K562 (cell line): ENCODE results near the gene CHAD. TPM values are rescaled to one million over a fixed set of nuclear protein-coding genes. Genes with fewer than 3 reads are reported as not detected.
A peak's percentile ranks its signal among the peaks of the same experiment; 100 is the strongest.

Source experiments
- ATAC-seq: fragments of 200-7000 bp; cut with Tn5 transposase; 3 replicates; pipeline ENCODE4 v1.9.1; 2020; ENCODE audit warnings: moderate library complexity
- BruUV-seq: library from RNA; stranded (reverse); fragments of 400-500 nt; replicated peaks from 2 replicates; lab custom pipeline; 2021; lab: Mats Ljungman, UMichigan
- CTCF ChIA-PET: fragments of 300-600 bp; formaldehyde crosslinking; extraction: SDS; loops from one replicate; lab custom pipeline; 2021; ENCODE audit warnings: low intra/inter-chr PET ratio; lab: Yijun Ruan, JAX
- POLR2A ChIA-PET: fragments of 300-600, 350-650 bp; sonication (Branson Sonifier 250); formaldehyde crosslinking; extraction: SDS; loops from one replicate; lab custom pipeline; 2021; ENCODE audit warnings: antibody characterized with exemption, inconsistent platforms; lab: Yijun Ruan, JAX
- DNase-seq, 4 experiments: peaks; one replicate each; pipeline versions ENCODE4 v3.0.0 to v3.0.0-alpha.2; 2011 to 2018; ENCODE audit warnings: low spot score in 3 of 4, mixed read lengths in 3 of 4; ENCODE audit errors: extremely low read depth in 1 of 4
- FAIRE-seq: peaks from 2 replicates; lab custom pipeline; 2011; peaks lifted over from hg19 to GRCh38; lab: Jason Lieb, UNC
- H2AFZ ChIP-seq: 2 replicates; pipeline ENCODE4 v1.6.0; 2011; ENCODE audit warnings: low read depth, low read length, control low read depth, inconsistent platforms
- H3K27ac ChIP-seq: fragments of 200-600 bp; 3 replicates; pipeline ENCODE4 v1.8.0; 2011; ENCODE audit warnings: low read depth, mild to moderate bottlenecking, control low read depth, inconsistent platforms, low read length, moderate library complexity, mixed read lengths; ENCODE audit errors: extremely low read depth
- H3K27me3 ChIP-seq, 2 experiments: fragments of 300-600 bp in 1 of 2; 2 replicates in 1 of 2; 3 replicates in 1 of 2; pipeline versions ENCODE4 v1.6.0 to v1.8.0; 2011; ENCODE audit warnings: inconsistent platforms in 2 of 2, low read length in 2 of 2, mild to moderate bottlenecking in 1 of 2, mixed read lengths in 1 of 2, moderate library complexity in 1 of 2; ENCODE audit not compliant: control insufficient read depth in 2 of 2, insufficient read depth in 2 of 2
- H3K36me3 ChIP-seq: fragments of 300-600 bp; 3 replicates; pipeline ENCODE4 v1.8.0; 2011; ENCODE audit warnings: mild to moderate bottlenecking, low read length, inconsistent platforms; ENCODE audit not compliant: control insufficient read depth, insufficient read depth
- H3K4me1 ChIP-seq, 2 experiments: fragments of 200-600 bp in 1 of 2; replicated peaks in 1 of 2; 2 replicates in 1 of 2; 3 replicates in 1 of 2; pipeline versions ENCODE4 v1.5.1 to v1.8.0; 2011; ENCODE audit warnings: inconsistent platforms in 2 of 2, low read length in 2 of 2, mild to moderate bottlenecking in 1 of 2, mixed read lengths in 1 of 2, moderate library complexity in 1 of 2; ENCODE audit not compliant: control insufficient read depth in 2 of 2, insufficient read depth in 2 of 2
- H3K4me2 ChIP-seq: 2 replicates; pipeline ENCODE4 v1.6.1; 2011; ENCODE audit warnings: low read length, control low read depth, inconsistent platforms, mixed read lengths; ENCODE audit not compliant: insufficient read depth
- H3K4me3 ChIP-seq: fragments of 200-600 bp; sonication (generic), shearing (Covaris generic); 2 replicates; pipeline ENCODE4 v1.5.1; 2016; ENCODE audit warnings: control low read depth, inconsistent platforms
- H3K79me2 ChIP-seq: fragments of 200-600 bp; 3 replicates; pipeline ENCODE4 v1.8.0; 2011; ENCODE audit warnings: low read length, inconsistent platforms; ENCODE audit not compliant: control insufficient read depth, insufficient read depth
- H3K9ac ChIP-seq, 2 experiments: 2 replicates each; pipeline versions ENCODE4 v1.6.0 to v1.6.1; 2011; ENCODE audit warnings: low read depth in 2 of 2, low read length in 2 of 2, control low read depth in 1 of 2, inconsistent platforms in 1 of 2, mild to moderate bottlenecking in 1 of 2, mixed read lengths in 1 of 2; ENCODE audit not compliant: insufficient read depth in 1 of 2
- H3K9me1 ChIP-seq: one replicate; pipeline ENCODE4 v1.6.0; 2011; ENCODE audit warnings: inconsistent platforms, mild to moderate bottlenecking, low read length, moderate library complexity; ENCODE audit not compliant: control insufficient read depth, insufficient read depth
- H3K9me3 ChIP-seq: replicated peaks from 2 replicates; pipeline ENCODE4 v1.5.1; 2011; ENCODE audit warnings: low read depth, low read length, inconsistent platforms; ENCODE audit not compliant: control insufficient read depth, insufficient read depth
- H4K20me1 ChIP-seq: replicated peaks from 2 replicates; pipeline ENCODE4 v1.6.1; 2011; ENCODE audit warnings: low read length, inconsistent platforms, mixed read lengths; ENCODE audit not compliant: control insufficient read depth, insufficient read depth
- LEF1 ChIP-seq: fragments of 450-650 bp; IDR thresholded peaks from 2 replicates; pipeline ENCODE4 v1.6.1; 2016; ENCODE audit warnings: mild to moderate bottlenecking
- PRDM10 ChIP-seq: fragments of 450-650 bp; IDR thresholded peaks from 2 replicates; pipeline ENCODE4 v1.6.1; 2018; ENCODE audit not compliant: partially characterized antibody
- SIN3B ChIP-seq: fragments of 450-650 bp; IDR thresholded peaks from 2 replicates; pipeline ENCODE4 v1.6.1; 2017; ENCODE audit warnings: low read depth, mild to moderate bottlenecking, moderate library complexity
- ZNF511 ChIP-seq: sonication (generic); formaldehyde crosslinking; IDR thresholded peaks from 2 replicates; pipeline ENCODE4 v1.8.0; 2022; ENCODE audit warnings: mild to moderate bottlenecking, missing genetic modification reagents
- WGBS: fragments of 100-300 bp; shearing (Covaris generic); methylation state at CpG from one replicate; pipeline ENCODE4 v1.1.6; 2016; ENCODE audit warnings: low coverage, mixed read lengths; ENCODE audit not compliant: insufficient coverage; ENCODE audit errors: missing lambda C conversion rate; 5-methylcytosine and 5-hydroxymethylcytosine counted together
- in situ Hi-C: fragments of 300-500 bp; cut with MboI; formaldehyde crosslinking; loops from 4 replicates; pipeline ENCODE4 v1.15.0; 2018; ENCODE audit warnings: inconsistent platforms, mixed read lengths
- intact Hi-C: fragments of 100-400 bp; cut with micrococcal nuclease; formaldehyde crosslinking; loops from 2 replicates; pipeline ENCODE4 v1.14.2; 2022
- polyA plus RNA-seq, 8 experiments: library from polyadenylated mRNA; depleted of rRNA in 4 of 8; stranded (reverse) in 5 of 8; unstranded in 3 of 8; fragments of >200 nt; fragmentation: Nextera tagmentation in 2 of 8; fragmentation: Illumina TruSeq in 1 of 8; extraction: Ambion mirVana in 2 of 8; extraction: Trizol in 1 of 8; gene quantifications; 2 replicates each; pipeline versions ENCODE4 v1.2.1 to v1.2.3, GENCODE V29; 2011 to 2014; ENCODE audit warnings: inconsistent platforms in 1 of 8, missing spikeins in 1 of 8
- total RNA-seq, 7 experiments: library from RNA; depleted of rRNA in 6 of 7; stranded (reverse); fragments of >200 nt in 6 of 7; fragmentation: Illumina TruSeq in 2 of 7; extraction: Trizol in 2 of 7; gene quantifications; 2 replicates each; pipeline versions ENCODE4 v1.2.1 to v1.2.3, GENCODE V29; 2011 to 2021; ENCODE audit warnings: low replicate concordance in 1 of 7

CHAD gene
- total and polyA plus RNA-seq, 9 of the 15 experiments (the other 6 are each of a cell fraction or from before 2014, with no cell fraction given) = not detected

DNA sequence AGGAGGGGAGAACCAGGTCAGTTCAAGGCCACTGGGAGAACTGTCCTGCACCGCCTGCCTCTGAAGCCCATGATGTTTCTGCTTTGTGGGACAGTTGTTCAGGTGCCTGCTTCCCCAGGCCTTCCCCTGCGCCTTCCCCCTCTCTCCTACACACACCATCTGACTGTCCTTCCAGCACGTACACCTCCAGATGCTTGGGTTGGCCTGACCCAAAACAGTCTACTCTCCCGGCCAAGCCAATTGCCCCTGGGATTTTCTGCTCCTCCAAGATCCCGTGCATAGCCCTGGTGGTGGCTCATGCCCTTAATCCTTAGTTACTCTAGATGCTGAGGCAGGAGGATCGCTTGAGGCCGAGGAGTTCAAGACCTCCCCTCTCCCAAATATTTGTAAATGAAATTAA is 9.3 kb upstream of the CHAD start:
- TF ChIP-seq LEF1 (no peak), ZNF511 (CRISPR knock-in tag) (no peak), SIN3B (no peak), PRDM10 (peak; percentile 41)
- in situ Hi-C loops = no loop called here
- Histone ChIP-seq H4K20me1 (no peaks in the 10 kb centered on the region), H3K36me3 (peaks cover 28% of the 10 kb centered on the region), H3K9ac (peak overlapping the region; percentile 92 to 94; a peak in 3 of 4 replicates), H3K4me1 (peaks cover 11 to 34% of the 10 kb centered on the region in 2 experiments; a peak in 4 of 5 replicates), H3K27me3 (peaks cover 4 to 13% of the 10 kb centered on the region in 2 experiments; a peak in 2 of 5 replicates), H3K4me2 (peak overlapping the region; percentile 96), H3K9me1 (no peaks in the 10 kb centered on the region), H2AFZ (peak overlapping the region; percentile 91), H3K9me3 (no peaks in the 10 kb centered on the region), H3K4me3 (peak overlapping the region; percentile 80), H3K27ac (peak overlapping the region; percentile 90), H3K79me2 (peaks cover 18% of the 10 kb centered on the region)
- ATAC-seq (no peak), DNase-seq (peak in 1 of 4 experiments; percentile 23), FAIRE-seq (no peak)
- BruUV-seq = TSS peak; percentile 83
- ChIA-PET CTCF (interaction anchor here (0.7 to 2.2 kb wide), 4 partner anchors 81 to 278 kb away, joined by 3 to 11 read pairs (median 8); partner anchors contain the start of genes COL1A1 and LRRC59), POLR2A (interaction anchor here (0.6 kb wide), 1 partner anchor 454 kb away, joined by 3 read pairs; no protein-coding TSS in a partner anchor)
- intact Hi-C loops = loop anchor here (2.0 to 10.0 kb wide), 4 partner anchors 51 to 269 kb away; partner anchors contain the start of genes ACSF2 and LRRC59
- WGBS = 81% methylated on average over 7 of the region's 7 CpGs
